GM21367 (cell line): ENCODE results near the gene BCAP29.

ENCODE experiments used
- ATAC-seq: cut with Tn5 transposase; IDR thresholded peaks from one replicate; pipeline ENCODE4 v1.9.1; 2021; ENCODE audit not compliant: unreplicated experiment

The BCAP29 gene

DNA sequence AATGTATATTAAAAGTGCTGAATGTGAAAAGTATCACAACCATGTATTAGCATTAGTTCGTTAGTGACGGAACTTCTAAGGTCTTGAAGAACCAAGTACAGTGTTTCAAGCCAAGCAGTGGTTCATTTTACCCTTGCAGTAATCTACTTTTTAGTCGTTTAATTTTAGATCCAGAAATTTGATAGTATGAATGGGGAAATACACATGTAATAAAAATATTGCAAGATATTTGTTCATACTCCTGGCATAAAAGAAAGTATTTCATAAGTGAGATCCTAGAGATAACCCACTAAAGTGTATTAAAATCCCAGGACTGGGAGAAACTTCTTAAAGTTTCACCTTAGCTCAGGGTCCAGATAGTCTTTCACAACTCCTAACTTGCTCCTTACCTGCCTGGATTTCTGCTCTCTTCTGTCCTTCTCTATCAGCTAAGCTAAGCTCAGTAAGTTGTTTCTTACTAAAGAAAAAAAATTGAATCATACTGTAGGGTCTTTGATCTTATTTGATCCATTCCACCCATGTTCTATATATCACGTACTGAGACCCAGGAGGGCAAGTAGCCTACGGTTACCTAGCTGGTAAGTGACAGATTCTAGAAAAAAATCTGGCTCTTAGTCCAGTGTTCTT is 1.5 kb downstream of the BCAP29 start:
- no peak for ATAC-seq

DNA sequence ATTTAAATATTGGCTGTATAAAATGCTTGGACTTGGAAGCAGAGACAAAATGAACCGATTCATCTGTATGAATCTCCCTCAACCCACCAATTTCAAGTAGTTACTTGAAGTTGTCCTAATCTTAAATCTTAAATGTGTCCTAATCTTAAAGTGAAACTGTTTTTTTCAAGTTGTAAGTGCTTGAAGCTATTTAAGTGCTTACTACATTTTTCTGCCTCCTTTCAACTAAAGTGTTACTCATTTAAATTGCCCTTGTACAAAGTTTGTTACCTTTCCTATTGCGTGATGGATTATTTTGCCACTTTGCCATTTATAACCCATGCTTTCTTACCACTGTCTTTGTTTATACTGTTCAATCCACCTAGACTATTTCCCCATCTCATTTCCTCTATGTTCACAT is 2.8 kb downstream of the BCAP29 start:
- ATAC-seq: no peak

DNA sequence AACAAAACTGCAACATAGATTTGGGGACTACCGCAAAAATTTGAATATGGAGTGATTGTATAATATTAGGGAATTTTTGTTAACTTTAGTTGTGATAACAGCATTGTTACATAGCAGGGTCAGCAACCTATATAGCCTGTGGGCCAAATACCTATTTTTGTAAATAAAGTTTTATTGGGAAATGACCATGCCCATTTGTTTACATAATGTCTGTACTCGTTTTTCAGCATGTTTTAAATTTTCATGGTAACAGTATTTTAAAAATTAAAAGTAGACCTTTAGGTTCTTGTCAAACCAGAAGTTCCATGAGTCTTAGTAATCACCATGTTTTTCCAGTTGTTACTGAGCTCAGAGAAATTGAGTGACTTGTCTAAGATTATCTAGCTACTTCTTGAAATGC is 4.7 kb downstream of the BCAP29 start:
- no peak for ATAC-seq

DNA sequence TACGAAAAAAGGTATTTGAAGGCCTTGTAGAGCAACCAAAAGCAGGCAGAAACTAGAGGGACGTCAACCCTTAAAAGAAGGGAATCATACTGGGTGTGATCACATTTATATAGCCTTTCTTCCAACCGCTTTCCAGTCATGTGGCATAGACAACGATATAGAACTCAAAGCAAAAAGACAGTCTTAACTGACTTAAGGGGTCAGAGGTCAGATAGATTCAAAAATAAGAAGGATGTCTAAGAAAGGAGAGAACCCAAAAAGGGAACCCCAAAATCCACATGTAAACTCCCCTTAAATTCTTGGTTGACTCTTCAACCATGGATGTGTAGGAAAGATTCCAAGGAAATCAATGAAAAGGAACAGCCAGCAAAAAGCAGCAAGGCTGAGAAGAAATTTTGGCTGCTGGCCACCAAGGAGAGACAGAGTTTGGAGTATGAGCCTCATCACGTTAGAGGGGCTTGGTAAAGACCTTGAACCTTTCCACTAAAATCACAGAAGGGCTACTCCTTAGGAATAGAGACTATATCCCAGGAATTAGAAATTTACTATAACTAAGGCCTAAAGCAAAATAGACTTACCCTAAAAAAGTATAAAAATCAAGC is 8.6 kb downstream of the BCAP29 start:
- ATAC-seq: no peak

DNA sequence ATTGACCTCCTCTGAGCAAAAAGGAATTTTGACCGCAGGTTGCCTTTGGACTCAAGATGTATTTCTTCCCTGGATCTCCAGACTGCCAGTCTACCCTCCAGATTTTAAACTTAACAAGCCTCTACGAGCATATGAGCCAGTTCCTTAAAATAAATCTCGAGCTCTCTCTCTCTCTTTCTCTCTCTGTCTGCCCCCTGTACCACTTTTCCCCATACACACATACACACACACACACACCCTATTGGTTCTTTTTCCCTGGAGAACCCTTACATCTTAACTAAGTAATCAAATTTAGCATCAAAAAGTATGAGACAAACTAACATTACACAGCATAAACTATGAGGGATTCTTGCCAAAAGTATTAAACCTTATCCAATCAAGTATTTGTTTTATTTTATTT is 11.4 kb downstream of the BCAP29 start:
- no peak for ATAC-seq

DNA sequence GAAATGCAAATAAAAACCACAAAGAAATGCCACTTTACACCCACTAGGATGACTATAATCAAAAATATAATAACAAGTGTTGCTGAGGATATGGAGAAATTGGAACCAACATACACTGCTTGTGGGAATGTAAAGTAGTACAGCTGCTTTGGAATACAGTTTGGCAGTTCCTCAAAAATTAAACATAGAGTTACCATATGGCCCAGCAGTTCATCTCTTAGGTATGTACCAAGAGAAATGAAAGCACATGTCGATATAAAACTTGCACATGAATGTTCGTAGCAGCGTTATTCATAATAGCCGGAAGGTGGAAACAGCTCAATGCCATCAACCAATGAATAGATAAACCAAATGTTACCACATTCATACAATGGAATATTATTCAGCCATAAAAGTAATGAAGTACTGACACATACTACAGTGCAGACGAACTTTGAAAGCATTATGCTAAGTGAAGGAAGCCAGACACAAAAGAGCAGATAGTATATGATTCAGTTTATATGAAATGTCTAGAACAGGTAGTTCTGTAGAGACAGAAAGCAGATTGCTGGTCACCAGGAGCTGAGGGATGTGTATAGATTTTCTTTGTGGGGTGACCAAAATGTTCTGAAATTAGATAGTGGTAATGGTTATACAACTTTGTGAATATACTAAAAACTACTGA is 12.4 kb downstream of the BCAP29 start:
- ATAC-seq: no peak

DNA sequence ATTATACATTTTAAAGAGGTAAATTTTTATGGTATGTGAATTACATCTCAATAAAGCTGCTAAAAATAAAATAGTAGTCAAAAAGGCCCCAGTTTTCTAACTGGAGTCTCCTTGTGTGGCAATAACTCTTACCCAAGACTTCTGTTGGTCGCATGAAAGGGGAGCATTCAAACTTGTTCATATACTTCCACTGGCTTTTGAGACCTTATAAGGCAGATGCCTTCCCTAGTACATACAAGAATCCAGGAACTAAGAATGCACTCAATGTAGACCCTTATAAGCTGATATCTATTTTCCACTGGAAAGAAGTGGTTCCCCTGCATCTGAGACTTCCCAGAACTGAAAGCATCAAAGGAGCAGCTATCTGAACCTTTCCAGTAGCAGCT is 13.0 kb downstream of the BCAP29 start:
- ATAC-seq: no peak

DNA sequence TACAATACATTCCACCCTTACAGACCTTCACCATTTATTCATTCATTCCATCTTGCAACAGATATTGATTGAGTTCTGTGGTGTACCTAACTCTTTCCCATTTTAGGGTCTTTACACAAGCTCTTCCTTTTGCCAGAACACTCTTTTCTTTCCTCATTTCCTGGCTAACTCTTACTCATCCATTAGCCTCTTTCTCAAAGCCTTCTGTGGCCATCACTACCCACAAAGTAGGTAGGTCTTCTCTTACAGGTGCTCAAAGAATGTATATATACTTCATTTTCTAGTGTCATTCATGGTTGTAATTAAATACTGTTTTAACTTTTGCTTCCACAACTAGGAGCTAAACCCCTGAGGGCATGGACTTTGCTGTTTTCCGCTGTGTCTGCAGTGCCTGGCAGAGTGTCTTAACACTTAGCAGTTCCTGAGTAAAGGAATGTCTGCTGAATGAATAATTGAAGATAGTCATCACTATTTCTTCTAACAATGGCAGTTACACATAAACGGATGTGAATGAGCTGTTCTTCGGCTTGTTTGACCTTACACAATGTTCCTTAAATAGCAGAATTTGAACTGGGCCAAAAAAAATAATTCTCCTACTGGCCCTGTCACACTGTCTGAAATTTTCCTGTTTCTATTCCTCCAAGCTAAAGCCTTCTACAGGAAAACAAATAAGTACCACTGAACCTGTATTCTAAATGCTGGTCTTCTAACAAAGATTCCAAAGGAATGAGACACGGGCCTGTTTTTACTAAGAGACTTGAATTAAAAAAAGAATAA is 15.1 kb downstream of the BCAP29 start:
- ATAC-seq: no peak

DNA sequence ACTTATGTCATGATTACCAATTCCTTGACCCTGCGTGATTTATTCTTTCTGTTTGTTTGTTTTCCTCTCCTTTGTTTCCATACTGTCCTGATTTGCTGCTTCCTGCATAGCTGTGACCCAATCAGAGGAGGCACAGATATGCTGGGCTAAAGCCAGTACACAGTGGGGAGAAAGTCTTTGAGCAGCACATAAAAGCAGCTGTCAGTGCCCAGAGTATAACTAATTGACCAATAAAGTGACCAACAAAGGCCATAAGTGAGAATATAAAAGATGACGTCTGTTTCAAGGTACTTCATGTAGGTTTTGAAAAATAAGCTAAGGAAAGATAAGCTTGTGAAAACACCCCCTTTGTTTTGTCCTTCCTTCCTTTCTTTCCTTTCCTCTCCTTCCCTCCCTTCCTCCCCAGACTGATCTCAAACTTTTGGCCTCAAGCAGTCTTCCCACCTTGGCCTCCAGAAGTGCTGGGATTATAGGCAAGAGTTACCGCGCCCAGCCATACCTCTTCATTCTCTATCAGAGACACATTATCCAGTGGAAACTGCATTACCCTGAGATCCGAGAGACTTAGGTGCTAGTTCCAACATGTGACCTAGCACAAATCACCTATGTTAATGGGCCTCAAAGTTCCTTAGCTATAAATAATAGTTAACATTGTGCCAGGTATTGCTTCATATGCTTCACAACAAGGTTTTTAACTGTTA is 17.0 kb downstream of the BCAP29 start:
- no peak for ATAC-seq

DNA sequence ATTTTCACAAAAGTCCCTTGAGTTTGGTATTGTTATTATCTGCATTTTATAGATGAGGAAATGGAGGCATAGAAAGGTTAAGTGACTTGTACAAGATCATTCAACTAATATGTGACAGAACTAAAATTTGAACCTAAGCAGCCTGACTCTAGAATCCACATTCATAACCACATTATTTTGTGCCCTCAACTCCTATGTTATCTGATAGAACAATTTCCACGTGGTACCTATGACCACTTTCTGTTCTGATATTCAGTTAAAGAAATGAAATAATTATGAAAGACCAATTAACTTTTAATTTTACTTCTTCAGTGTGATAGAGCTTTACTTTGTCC is 17.5 kb downstream of the BCAP29 start:
- no peak for ATAC-seq

DNA sequence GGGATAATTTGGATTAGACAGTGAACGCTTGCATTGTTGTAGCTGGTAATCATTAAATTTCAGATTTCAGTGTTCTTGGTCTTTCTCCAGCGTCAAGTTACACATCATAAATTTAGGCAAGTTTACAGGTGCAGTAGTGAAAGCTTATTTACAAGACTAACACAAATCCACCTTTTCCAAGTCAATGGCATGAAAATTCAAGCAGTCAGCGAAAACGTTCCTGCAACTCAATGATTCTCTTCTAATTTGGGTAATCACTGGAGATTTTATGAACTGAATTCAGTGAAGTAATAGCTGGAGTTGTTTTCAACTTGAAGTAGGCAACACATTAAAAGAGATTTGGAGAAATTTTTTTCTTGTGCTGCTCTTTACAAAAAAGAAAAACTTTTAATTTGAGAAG is 17.9 kb downstream of the BCAP29 start:
- ATAC-seq: no peak

DNA sequence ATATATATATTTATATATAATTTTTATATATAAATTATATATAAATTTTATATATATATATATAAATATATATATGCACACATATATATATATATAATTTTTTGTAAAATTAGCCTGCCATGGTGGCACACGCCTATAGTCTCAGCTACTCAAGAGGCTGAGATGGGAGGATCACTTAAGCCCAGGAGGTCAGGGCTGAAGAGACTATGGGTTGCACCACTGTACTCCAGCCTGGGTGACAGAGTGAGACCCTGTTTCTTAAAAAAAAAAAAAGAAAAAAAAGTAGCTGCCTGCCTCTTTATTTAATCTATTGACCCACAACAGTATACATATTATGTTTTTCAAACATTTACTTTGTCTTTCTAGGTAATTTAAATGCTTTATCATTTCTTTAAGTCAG is 19.2 kb downstream of the BCAP29 start:
- ATAC-seq: no peak

DNA sequence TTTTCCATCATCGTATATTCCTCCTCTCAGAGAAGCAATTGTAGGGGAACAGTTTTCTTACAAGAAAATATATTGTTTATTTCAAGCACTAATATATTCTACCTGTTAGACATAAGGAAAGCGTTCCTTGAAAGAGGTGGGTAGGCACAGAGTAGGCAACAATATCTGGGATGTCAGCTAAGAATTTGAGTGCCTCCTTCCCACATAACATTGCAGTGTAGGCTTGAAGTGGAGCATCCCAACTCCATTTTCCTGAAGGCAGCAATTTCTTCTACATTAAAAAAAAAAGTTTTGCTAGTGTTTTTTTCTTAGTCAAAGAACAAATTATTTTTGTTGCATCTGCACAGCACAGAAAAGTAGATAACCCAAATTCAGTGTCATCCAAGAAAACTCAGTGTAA is 20.8 kb downstream of the BCAP29 start:
- no peak for ATAC-seq

DNA sequence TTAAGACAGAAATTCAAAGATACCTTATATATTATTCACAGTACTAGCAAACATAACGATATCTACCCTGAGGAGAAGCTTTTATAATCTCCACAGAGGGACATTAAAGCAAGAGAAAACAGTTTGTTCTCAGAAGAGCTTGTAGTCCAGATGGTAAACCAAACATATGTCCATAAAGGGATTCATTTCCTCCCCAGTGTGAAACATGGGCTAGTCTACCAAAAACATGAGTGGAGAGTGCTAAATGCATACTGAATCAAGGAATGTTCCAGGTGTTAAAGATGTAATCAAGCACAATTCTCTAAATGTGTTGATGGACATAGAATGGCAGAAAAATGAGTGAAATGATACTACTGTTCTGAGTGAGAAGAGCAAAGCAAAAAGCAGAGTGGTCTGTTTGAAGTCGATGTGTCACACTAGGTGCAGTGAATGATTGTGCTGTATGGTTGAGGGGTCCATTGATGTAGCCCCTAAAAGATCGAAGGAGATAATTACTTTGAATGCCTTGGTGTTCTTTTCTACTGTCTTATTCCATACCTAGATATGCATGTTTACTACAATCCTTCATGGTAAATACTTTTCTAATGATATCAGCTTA is 25.3 kb downstream of the BCAP29 start:
- no peak for ATAC-seq

DNA sequence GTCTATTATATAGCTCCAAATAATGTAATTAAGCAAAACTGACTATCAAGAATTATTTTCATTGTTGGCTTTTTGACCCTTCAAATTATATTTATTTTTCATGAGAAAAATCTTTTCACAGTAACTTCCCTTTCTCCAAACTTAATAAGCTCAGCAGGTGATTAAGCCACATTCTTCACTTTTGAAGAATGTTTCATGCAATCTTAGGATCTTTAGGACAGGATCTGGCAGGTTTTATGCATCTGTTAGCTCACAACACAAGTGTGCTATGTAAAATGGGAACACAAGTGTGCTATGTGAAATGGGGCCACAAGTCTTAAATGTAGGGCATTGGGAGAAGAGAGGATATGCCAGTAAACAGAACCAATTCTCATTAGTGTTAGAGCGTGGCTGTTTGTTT is 26.3 kb downstream of the BCAP29 start:
- ATAC-seq: no peak

DNA sequence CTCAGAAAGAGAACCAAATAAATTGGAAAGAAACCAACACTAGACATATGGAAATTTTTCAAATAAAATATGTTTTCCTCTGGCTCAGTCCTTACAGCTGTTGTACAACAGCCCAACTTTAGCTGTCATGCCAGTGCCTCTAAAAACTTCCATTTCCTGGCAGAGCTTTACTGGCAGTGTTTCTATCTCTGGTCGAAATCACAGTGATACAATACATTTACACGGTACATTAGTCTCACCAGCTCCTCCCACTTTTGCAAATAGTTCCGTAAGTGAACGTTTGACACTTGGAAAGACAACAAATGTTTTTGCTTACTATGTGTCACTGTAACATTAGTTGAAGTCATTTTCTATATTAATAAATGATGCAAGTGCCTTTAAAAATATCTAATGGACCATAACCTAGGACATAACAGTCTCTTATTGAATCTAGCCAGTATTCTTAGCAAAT is 29.8 kb downstream of the BCAP29 start:
- ATAC-seq: no peak

DNA sequence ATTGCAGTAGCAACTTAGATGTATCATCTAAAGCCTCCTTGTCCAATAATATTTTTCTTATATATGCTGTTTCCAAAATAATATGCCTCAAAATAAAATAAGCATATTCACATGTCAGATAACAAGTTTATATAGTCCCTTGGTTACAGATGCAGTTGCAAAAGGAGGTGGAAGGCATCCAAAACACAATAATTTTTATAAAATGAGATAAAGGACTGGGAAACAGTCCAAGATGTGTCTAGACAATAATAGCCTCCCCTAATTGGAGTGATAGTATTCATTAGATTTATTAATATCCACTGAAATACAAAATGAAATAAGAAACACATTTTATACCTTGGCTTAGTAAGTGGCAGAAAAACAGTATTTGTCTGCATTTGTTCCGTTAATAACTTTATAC is 30.3 kb downstream of the BCAP29 start:
- ATAC-seq: no peak

DNA sequence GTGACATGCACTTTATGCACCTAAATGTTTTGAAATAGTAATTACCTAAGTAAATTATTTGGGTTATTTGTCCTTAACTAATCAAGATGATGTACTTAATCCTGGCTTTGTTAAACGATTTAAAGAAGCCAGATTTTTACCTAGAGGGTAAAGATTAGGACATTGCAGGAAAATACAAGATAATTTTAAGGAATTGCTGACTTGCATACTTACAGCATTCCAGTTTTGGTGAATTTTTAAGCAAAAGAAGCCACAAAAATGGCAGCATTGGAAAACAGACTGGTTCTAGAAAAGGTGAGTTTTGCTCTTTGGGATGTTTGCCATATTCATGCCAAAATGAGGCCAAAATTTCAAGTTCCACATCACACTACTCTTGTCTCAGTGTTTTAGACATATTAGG is 33.4 kb downstream of the BCAP29 start:
- no peak for ATAC-seq

DNA sequence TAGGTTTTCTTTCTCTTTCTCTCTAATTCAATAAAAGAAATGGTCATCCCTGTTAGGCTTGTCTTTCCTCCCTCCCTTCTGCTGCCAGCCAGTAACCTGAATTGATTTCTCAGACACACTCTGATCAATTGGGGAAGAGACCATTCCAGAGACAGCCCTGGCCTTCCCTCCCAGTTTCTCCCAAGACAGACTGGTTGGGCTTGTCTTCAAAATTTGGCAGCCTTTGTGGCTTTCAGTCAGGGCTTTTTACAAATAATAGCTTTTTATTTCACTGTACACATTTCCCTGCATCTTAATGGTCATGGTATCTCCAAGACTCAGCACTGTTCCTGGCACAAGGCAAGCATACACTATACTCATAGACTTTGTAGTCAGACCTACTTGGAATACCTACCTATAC is 33.9 kb downstream of the BCAP29 start:
- ATAC-seq: no peak

DNA sequence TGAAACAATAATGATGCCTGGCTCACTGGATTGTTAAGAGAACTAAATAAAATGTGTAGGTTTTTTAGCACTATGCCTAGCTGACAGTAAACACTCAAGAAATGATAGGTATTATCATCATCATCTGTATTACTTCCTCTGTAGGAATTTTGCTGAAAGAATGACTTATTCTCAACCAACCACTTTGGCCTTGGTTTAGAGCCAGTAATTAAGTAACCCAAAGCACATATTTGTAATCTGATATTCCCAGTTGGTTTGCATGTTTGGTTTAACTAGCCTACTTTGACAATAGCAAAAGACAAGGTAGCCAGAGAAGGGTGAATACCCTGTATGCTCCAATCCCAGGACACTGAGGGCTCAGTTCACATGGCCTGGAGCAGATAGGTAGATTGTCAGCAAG is 34.4 kb downstream of the BCAP29 start:
- ATAC-seq: no peak
